ENCODE measurements around the gene TMEM126A.

TMEM126A gene

DNA sequence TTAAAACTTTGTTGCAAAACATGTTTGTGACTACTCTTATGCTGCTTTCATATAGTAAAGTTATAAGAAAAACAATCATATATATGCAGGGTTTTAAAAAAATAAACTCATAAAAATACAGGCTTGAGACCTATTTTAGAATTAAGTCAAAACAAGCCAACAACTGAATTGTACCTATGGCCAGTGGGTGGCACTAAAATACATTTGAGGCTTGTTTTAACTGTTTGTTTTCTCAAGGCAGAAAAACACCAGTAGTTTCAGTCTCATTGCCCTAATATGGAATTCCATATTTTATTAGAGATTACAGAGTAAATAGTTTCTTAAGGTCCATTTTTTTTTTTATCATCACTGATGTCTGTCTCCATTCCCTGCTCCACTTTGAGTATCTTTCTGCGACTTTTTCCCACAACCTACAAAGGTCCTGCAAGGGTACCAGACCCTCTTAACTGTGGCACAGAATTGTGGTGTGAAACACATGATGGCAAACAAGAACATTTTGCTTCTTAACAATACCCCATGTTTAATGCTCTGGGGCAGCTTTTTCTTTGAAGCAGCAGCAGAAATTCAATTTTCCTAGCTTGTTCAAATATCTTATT is 46.7 kb downstream of the TMEM126A start:
- DNase-seq (ENCODE audit: low spot score) = peak; percentile 14
- FAIRE-seq = no peak

DNA sequence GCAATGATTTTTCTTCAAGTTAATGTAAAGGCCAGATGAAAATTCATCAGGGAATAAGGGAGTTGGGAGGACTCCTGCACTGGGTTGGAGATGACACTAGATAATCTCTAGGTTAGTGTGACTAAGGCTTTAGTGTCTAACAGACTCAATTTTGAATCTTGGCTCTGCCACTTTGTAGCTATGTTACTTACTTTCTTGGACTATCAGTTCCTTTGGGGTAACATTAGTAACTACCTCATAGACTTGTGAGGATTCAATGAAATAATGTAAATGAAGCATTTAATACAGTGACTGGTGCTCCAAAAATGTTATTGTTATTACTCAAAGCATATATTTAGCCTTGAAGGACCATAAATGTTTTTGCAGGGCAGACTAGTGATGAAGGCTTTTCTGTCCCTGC is 47.8 kb downstream of the TMEM126A start:
- no peak for DNase-seq (ENCODE audit: low spot score)
- FAIRE-seq = no peak

DNA sequence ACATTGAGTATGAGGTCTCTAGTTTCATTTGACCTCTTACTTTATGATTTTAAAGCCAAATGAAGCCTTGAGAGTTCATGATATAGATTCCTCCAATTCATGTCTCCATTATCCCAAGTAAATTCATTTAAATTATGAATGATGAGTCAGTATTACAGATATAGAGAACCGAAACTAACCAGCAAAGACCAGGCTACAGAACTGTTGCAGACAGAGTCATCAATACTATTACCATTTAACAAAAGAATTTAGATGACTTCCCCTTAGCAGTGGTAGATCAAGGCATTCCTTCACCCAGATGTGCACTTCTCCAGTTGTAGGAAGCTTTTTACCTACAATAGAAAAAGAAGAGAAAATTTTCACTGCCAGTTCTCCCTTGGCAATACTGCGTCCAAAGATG is 50.0 kb downstream of the TMEM126A start:
- FAIRE-seq (no peak), DNase-seq (ENCODE audit: low spot score) (no peak)

DNA sequence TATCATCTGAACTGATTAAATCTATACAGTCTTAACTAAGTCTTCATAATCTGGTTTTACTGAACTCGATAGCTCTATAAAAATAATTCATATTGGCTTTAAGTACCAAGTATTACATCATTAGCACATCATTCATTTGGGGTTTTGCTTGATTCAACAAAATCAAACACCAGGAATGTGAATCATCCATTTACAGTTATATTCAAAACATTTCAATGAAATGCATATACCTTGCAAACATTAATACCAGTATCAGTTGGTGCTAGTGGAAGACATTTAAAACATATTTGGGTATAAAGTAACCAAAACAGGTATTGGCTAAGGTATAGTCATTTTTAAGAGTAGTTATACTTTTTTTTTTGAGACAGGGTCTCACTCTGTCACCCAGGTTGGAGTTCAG is 50.4 kb downstream of the TMEM126A start:
- FAIRE-seq = no peak

DNA sequence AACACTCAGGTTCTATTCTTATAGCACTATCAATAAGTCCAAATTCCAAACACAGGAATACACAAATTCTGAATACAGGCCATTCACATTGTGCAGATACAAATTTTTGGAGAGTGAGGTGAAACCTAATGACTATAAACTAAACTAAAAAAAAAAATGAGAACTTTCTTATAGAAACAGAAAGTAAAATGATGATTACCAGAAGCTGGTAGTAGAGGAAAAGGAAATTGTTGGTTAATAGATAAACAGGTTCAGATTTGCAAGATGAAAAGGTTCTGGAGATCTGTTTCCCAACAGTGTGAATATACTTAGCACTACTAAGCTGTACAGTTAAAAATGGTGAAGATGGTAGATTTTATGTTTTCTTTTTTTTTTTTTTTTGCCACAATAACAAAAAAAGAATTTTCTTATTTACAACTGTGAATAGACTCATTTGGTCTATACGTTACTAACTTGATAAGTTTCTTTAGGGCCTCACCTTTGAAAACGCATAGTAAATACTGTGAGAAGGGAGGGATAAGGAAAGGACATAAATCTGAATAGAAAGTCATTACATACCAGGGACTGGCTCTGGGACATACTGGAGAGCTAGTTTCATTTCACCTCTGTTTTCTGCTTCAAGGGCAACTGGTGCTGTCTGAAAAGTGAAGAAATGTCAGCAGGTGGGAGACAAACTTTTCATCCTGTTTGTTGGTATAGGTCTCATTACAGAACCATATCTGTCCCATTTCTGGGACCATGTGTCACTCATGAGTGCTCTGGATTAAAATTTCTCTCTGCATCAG is 52.4 kb downstream of the TMEM126A start:
- DNase-seq (ENCODE audit: low spot score) (no peak), FAIRE-seq (no peak)

More for the DNA sequence above, 50.4 kb downstream of the TMEM126A start:
- DNase-seq (ENCODE audit: low spot score) = no peak

DNA sequence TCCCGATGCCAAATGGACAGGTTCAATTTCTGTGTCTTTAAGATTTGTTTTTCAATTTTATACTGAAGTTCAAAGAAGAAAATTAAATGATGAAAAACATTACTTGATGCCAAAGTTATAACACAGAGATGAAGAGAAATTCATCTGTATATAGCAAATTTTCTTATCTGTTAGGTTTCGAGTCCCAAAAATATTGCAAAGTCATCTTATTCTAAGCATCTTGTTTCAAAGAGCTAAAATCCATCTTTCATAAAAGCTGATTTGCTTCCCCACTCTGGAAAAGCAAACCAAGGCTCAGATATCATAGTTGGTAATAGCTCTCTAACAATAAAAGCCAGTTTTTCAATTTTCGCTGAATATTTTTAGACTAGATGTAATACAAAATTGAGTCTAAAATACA is 57.2 kb downstream of the TMEM126A start:
- no peak for FAIRE-seq
- DNase-seq (ENCODE audit: low spot score) = no peak

DNA sequence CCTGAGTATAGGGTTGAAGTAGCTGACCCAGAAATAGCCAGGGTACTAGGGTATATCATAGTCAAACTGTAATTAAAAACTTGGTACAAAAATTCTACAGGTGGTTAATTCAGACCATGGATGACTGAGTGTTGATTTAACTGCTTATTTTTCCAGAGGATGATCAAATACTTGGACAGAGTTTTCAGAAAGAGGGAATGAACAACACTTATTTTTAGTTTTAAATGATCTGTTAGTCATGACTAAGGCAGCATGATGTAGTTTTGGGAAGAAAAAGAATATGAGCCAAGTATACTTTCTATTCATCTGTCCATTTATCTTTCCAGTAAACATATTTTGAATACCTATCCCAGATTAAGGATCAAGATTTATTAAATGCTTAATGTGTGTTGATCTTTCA is 58.0 kb downstream of the TMEM126A start:
- no peak for FAIRE-seq

More for the DNA sequence above, 58.0 kb downstream of the TMEM126A start:
- DNase-seq (ENCODE audit: low spot score) = no peak
